GM21360 (cell line): ENCODE data around the gene DMD.

Experiments
- ATAC-seq: cut with Tn5 transposase; IDR thresholded peaks from one replicate; pipeline ENCODE4 v1.9.1; 2021; ENCODE audit warnings: mild to moderate bottlenecking, moderate library complexity; ENCODE audit not compliant: unreplicated experiment

DMD gene

DNA sequence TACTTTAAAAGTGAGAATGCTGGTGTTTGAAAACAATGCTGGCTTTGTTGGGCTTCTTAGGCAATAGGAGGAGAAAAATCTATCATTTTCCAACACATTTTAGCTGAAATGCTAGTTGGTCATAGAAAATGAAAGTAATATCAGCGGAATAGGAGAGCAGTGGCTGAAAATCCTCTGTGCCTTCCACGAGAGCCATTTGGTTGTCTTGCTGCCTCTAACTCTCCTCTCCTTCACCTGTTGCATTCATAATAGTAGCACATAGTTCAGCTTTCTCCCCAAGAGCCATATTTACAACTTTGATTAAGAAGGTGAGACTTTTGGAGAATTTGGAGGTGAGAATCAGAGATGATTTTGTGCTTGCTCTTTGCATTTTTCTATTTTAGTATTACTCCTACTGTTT, 1290.1 kb downstream of the DMD start:
- ATAC-seq: no peak

DNA sequence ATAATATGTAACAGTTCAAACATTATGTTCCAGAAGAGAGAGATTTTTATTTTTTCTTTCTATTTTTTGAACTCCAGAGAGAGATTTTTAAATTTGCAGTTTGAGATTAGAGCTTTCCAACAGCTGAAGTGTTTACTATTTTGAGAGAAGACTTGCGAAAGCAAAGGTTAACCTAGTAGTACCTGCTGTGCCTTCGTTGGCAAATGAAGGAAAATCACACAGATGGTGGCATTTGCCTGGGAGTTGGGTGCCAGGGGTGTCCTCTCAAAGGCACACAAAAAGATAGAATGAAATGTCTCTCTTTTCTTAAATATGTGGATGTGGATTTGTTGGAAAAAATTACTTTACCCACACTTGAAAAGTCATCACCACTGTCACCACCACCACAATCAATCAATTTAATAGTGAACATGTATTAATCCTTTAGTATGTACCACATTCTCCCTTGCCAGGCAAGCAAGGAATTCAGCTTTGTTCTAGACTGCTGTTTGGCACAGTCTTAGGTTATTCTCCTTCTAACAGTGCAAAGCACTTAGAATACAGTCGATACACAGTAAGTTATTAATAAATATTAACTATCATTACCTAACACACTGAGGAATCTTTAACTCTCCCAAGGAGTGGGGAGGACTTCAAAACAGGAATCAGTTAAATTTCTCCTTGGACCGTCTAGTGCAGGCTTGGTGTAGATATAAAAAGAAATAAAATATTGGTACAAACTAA, 1301.3 kb downstream of the DMD start:
- ATAC-seq: no peak

DNA sequence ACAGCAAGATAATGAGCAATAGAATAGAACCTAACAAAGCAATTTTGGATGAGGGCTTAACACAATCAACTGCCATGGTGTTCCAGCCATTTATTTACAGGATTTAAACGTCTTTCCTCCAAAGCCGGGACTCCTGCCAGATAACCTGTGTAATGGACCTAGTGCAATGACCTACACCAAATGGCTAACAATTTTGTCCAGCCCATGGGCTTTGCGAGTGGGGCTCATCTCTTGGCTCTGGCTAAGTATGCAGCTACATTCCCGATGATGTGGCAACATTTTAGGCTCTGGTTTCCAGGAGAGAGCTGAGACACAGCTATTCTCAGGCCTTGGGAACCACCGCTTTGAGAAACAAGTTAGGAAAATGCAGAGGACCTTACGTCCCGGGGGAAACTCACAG, 1317.2 kb downstream of the DMD start:
- no peak for ATAC-seq

DNA sequence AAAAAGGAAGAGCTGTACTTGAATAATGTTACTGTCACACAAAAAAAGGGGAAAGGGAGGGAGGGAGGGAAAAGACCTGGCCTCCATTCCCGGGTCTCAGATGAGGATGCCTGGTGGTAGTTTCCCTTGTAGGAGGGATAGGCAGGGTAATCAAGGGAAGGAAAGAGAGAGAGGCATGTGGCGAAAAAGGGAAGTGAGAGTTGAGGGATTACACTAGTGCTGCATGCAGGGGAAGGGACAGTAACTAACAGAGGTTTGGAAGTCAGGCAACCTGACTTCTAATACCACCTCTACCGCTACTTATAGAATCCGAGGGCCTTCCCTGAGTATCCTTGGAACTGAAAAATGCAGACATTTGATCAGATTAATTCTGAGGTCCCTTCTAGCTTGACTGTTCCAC, 1317.8 kb downstream of the DMD start:
- no peak for ATAC-seq

DNA sequence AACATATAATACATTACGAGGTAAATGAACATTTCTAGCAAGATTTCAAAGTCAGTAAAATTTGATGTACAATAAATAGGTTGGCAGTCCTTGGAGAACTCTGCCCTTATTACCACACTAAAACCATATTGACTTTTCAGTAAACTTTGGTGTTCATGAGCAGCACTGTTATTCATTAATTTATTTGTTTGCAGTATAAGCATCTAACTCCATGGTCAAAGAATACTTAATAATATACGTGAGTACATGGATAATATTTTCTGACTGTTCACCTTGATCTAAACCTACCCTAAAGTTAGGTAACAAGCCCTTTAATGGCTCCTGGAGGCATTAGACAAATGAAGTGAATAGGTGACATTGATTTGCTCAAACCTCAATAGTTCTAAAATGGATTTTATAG, 1322.3 kb downstream of the DMD start:
- no peak for ATAC-seq

DNA sequence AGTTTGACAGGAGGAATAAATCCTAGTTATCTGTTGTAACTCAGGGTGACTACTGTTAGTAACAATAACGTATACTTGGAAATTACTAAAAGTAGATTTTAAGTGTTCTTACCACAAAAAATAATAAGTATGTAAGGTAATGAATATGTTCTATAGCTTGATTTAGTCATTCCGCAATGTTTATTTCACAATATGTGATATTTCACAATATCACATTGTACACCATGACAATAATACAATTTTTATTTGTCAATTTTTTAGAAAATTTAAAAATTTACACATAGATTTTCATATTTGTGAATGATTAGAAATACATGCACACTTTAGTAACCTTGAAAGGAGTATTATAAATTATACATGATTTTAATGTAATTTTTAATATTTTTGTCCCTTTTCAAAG, 1326.8 kb downstream of the DMD start:
- ATAC-seq: no peak

DNA sequence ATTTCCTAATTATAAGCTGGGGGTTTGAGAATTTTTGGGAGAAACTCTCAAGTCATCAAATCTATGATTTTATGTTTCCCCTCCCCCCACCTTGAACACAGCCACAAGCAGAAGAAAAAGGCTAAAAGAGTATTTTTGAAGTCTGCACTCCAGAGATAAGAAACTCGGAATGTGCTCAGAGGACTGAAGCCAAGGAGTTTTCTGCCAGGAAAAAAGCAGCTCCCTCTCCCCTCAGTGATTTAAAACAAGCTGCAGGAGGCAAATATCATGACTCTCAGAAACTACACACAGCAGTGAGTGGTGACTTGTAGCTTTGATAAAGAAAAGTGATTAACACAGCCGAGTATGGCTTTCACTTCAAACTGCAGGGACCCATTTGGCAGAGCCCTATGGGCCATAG, 1339.3 kb downstream of the DMD start:
- no peak for ATAC-seq

DNA sequence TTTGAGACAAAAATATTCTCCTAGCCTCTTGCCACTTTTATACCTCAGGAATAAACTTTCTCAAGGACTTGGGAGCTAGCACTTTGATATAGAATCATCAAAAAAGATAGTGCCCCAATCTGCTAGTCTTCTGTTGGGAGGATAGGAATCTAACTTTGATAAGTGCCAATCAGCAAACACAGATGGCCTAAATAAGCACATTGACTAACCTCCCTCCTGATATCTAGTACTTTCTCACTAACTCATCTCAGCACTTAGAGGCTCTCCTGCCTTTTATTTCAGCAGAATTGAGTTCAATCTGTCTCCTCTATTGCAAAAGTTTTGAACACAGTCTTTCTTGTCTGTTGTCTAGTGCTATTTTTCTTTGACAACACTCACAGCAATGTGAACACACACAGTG, 1341.1 kb downstream of the DMD start:
- ATAC-seq: no peak

DNA sequence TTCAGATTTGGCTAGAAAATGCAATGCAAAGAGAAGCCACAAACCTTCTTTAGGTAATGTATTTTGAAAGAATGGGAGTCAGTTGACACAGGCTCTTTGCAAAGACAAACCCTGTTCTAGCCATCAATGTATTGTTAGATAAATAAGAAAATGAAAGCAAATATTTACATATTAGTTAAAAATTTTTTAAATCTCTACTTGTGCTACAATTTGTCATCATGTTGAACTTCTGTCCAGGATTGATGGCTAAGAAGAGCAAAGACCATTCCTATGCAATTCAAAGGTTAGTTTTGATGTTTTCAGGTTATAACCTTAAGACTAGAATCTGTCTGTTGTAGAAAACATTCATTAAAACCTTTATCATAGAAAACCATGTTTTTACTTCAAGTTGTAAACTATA, 1350.7 kb downstream of the DMD start:
- no peak for ATAC-seq

DNA sequence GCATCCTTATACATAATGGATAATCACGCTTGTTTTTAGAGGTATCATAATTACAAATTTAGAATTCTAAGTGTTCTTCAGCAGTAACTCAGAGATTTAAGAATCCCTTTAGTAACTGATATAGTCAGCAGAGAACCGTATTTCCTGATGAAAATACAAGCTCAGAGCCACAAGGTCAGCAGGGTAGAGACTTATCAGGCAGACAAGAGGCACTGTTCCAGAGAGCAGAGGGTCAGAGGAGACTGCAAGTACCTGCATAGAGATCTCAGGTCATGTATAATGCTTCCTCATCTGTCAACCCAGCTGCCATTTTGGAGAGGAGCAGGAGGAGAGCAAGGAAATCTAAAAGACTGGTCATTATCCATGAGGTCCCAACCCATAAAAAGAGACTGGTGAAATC, 1352.4 kb downstream of the DMD start:
- ATAC-seq: no peak

DNA sequence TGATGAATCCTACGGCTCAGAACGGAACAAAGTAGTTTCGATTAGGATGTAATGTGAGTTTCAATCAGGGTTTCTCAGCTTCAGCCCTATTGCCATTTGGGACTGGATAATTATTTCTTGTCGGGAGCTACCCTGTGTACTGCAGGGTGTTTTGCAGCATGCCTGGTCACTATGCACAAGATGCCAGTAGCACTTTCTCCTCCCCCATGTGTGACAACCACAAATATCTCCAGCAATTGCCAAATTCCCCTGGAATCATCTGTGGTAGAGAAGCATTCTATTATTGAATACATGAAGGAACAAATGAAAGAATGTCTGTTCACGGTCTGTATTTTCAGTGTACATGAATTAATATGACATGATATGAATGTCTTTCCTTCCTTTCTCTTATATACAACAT, 1356.6 kb downstream of the DMD start:
- no peak for ATAC-seq

DNA sequence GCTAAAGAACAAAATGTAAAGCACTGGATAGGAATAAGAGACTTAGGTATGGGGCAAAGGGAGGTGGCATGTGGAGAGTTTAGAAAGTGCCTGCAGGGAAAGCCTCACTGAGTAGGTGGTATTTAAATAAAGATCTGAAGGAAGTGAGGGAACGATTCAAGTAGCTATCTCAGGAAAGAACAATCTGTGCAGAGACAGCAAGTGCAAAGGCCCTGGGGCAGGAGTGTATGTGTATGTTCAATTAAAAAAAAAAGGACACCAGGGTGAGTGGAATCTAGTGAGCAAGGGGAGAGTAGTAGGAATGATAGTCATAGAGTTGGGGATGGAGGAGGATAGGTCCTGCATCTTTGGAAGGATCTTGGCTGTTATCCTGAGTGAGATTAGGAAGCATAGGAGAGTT, 1359.6 kb downstream of the DMD start:
- ATAC-seq: no peak

DNA sequence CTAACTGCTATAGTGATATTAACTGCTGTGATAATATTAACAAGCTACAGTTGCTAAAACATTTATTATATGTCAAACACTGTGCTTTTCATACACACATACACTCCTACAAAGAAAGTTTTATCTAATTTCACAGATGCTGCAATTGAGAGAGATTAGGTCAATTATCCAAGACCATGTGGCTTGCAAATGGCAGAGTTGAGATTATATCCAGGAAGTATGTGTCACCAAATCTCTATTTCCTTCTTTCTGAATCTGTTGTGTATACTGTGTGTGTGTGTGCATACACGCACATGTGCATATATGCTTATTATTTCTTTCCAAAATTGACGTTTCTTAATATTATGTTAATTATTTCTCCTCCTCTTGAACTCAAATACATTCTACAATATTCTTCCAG, 1363.6 kb downstream of the DMD start:
- ATAC-seq: no peak

DNA sequence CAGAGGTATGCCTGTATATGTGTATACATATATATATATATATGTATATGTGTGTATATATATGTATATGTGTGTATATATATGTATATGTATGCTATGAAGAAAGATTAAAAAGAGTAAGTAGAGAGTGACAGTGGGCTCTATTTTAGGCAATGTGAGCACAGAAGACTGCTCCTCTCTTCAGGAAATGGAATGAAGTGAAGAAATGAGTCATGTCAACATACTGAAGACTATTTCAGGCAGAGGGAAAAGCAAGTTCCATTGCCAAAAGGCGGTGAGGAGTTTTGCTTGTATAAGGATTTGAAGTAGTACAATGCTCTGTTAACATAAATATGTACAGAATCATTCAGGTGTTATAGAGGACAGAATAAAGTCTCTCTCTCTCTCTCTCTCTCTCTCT, 1366.3 kb downstream of the DMD start:
- no peak for ATAC-seq

DNA sequence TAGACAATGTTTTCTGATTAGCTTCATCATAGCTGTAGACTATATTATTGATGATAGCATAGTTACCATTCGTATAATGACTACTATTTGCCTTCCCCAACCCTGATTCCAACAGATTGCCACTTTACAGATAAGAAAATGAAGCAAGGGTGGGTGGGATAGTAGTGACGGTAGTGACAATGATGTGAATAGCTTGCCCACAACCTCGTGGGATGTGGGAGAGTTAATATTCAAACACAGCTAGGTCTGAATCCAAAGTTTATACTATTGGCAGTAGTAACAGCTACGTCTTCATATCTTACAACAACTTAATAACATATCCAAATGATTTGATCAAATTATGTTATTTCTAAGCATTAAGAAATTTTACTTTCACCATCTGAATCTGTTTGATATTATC, 1372.7 kb downstream of the DMD start:
- ATAC-seq: no peak

DNA sequence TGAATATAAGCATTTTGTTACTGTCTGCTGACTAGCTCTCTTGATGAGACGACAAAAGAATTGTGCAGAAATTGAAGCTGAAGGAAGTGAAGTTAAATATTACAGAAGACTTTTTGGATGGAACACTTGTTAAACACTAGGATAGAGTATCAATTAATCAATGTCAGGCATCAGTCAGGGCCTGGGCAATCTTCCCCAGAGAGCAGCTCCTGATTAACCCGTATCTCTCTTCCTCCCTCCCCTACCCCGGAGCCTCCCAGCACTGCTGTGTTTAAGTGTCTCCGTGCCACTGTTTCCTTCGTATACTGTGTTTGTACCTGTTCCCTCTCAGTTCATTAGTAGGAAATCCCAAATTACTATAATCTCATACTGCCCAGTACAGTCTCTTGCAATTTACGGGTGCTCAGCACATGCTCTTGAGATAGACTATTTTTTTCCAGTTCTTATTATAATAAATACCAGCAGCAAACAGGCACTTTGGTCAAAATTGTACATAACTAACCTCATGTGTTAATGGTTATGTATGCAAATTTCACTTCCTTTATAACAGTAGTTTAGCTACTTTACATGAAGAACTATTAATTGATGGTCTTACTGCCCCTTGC, 1373.8 kb downstream of the DMD start:
- ATAC-seq: no peak

DNA sequence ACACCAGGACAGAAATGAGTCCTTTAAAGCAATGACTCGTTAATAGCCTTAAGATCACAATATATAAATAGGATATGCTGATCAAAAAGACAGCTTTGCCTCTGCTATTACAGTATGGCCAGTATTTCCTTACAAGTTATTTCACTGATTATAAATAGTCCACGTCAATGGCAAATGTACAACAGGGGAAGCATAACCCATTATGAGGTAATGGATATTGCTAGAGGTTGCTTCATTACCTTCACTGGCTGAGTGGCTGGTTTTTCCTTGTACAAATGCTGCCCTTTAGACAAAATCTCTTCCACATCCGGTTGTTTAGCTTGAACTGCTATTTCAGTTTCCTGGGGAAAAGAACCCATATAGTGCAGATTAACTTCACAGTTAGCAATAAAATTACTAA, 1374.9 kb downstream of the DMD start:
- ATAC-seq: no peak

DNA sequence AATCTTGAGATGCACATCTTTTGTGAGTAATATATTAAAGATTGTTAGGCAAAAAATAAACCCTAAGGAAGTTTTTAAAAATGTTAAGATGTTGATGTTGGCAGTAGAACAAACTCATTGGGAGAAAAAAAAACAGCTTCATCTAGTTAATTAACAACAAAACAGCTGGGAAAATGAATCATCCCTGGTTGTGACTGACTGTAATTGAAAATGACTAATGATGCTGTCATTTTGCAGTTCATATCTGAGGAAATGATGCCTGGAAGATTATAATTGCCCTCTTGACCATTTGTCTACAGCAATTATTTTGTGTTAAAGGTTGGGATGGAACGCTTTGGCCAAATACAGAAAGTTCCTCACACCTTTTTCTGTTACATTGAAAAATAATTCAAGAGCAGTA, 1379.1 kb downstream of the DMD start:
- no peak for ATAC-seq

DNA sequence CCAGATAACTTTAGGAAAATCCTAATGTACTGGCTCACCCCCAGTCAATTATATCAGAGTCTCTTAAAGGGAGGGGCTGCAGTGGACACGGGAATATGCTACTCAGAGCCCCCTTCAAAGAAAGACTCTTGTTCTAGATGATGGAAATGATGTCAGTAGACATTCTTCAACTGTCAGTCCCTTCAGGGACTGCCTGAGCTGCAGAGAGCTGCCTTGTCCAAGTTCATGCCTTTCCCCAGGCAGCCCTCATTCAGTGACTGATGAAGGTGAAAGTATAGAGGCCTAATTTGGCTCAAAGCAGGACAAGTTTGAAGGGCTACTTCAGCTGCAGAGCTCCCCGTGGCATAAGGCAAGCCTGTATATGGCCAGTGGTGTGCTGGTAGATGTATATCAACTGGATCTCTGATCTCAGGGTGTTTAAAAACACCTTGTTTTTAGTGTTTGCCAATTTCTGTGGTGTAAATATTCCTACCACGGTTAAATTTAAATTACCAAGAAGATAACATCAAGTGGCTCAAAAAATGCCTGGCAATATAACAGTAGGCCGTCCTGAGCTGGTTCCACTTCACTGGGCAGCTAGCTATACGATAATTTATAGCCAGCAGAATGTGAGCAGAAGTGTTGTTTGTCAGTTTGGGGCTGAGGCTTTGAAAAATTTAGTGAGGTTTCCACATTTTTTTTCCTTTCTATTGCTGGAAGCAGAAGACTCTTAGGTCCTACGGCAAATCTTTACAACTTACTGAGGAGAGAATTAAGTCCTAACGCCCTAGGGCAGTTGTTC, 1390.7 kb downstream of the DMD start:
- no peak for ATAC-seq

DNA sequence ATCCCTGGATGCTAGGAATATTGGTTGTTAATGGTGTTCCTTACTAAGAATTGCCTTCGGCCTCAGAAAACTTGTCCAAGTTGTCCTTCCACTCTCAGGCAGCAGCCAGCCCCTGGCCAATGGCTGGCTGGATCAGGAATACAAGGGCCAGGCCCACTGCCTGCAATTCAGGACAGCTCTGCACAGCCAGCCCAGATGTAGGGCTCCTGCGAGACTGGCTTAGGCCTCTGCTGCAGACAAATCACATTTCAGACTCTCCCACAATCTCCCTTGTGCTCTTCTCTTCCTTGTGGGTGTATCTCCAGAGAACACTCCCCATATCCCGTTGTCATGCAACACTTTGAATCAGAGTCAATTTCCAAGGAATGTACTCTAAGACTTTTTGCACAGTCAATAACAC, 1391.9 kb downstream of the DMD start:
- ATAC-seq: no peak

DNA sequence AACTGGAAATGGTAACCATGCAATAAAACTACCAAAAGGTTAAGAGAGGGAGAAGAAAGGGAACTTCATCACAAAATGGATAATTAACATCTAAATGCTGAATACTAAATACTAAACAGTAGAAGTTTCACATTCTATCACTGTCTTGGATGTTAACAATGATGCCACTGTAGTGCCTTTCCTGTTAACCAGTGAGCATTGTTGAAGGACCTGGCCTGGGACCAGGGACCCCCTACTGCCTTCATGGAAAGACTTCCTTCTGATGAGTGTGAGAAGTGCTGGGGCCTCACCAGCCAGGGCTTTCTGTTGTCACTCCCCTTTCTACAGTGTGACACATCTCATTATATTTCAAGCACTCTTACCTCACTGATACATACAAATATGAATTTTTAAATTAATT, 1400.2 kb downstream of the DMD start:
- ATAC-seq: no peak

DNA sequence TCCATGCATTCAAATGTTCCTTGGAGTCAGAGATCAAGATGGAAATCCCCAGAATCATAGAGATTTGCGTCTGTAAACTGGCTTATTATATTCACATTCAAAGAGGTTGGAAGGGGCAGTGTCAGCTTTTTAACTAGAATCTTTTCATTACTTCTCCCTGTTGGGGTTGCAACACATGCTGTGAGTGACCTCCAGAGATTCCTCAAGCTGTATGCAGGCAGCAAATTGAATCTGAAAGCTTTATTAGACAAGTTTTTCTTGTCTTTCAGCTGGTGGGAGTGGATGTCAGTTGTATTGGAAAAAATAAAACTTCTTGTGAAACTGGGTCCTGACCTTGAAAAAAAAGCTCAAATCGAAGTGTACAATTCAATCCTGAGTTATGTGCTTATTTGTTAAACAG, 1403.0 kb downstream of the DMD start:
- no peak for ATAC-seq
